ENCODE results near the gene IQCB1.
A peak's percentile ranks its signal among the peaks of the same experiment; 100 is the strongest.
"Not testable (repeated sequence)": the region's sequence is repeated elsewhere in the genome, so short reads cannot be mapped to it uniquely, and the experiment has no call there.

Gene IQCB1, protein sequence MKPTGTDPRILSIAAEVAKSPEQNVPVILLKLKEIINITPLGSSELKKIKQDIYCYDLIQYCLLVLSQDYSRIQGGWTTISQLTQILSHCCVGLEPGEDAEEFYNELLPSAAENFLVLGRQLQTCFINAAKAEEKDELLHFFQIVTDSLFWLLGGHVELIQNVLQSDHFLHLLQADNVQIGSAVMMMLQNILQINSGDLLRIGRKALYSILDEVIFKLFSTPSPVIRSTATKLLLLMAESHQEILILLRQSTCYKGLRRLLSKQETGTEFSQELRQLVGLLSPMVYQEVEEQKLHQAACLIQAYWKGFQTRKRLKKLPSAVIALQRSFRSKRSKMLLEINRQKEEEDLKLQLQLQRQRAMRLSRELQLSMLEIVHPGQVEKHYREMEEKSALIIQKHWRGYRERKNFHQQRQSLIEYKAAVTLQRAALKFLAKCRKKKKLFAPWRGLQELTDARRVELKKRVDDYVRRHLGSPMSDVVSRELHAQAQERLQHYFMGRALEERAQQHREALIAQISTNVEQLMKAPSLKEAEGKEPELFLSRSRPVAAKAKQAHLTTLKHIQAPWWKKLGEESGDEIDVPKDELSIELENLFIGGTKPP

DNA sequence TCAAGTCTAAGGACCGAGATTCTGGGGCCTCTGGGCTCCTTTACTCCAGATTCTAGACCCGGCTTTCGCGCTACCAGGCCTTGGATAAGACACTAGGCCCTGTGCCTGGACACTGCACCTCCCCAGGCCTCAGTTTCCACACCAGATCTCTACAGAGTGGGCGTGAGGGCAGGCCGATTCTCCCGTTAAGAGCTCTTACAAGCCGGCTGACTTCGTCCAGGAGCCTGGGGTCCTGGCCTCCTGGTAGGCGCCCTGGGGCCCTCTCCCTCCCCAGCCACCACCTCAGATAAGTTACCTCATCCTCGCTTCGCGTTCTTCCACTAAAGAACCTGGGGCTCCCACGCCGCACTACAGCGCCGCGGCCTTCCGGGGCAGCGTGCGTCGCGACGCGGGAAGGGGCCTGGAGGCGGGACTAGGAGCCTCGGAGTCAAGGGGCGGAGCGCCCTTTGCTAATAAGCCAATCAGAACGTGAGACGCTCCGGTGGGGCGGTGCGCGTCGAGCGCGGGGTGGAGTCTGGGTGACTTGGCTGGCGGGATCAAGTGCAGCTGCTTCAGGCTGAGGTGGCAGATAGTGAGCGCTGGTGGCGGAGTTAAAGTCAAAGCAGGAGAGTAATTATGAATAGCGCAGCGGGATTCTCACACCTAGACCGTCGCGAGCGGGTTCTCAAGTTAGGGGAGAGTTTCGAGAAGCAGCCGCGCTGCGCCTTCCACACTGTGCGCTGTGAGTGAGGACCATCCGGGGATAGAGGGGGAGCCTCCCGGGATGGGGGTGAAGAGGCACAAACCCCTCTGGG lies at the start of gene IQCB1, which contains the start of gene EAF2:
TSS of gene IQCB1 (minus strand) at position 390 of the 794 bp plus-strand sequence. CDS start 6,100 bp downstream, outside the sequence.
TSS of gene EAF2 (plus strand) at position 539 of the 794 bp plus-strand sequence. CDS start at position 616, 77 bp downstream.
- DNase-seq = peak; percentile 96

DNA sequence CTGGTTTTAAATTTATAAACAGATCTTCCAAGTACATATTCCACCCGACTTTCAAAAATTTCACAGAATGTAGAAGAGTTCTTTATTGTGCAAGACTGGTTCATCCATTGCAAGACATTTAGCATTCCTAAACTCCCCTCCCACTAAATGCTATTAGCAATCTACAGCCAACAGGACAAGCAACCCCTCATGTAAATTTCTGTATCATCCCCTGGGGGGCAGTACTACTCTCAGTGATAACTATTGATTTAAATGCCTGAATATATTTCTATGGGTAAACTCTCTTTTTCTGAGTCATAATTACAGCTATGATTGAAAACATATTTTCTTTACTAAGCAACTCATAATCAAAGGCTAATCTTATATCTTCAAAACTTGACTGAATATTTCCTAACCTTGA lies 48.6 kb upstream of the IQCB1 start:
- peak; percentile 6 for DNase-seq

DNA sequence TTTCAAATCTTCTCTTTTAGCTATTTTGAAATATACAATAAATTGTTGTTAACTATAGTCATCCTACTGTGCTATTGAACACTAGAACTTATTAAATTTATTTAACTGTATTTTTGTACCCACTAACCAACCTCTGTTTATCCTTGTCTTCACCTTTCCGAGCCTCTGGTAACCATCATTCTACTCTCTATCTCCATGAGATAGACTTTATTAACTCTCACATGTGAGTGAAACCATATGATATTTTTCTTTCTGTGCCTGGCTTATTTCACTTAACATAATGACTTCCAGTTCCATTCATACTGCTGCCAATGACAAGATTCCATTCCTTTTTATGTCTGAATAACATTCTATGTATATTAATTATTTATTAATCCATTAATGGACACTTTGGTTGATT lies 43.6 kb upstream of the IQCB1 start:
- no peak for DNase-seq

DNA sequence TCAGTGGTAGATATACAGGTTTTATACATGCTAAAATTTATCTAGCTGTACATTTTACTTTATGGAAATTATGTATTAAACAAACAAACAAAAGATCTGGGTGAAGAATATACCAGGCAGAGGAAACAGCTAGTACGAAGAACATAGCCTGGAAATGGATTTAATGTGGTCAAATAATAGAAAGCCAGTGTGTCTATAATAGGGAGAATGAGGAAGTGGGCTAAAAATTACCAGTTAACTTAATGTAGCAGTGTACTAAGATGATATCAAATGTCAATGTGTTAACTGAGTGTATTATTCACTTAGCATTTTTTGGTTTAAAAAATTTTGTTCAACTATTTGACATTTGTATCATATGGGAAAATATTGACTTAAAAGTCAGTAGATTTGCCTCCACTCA lies 36.6 kb upstream of the IQCB1 start:
- no peak for DNase-seq

DNA sequence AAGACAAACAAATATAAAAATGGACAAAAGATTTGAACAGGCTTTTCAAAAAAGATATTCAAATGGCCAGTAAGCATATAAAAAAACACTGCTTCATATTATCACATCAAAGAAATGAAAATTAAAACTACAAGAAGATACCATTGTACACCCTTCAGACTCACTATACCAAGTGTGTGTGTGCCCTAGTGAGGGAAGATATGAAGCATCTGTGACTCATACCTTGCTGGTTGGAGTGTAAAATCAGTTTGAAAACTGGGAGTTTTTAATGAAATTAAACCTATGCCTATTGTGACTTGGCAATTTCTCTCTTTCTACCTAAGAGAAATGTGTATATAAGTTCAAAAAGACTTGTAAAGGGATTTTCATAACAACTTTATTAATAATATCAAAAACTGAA lies 35.9 kb upstream of the IQCB1 start:
- no peak for DNase-seq

DNA sequence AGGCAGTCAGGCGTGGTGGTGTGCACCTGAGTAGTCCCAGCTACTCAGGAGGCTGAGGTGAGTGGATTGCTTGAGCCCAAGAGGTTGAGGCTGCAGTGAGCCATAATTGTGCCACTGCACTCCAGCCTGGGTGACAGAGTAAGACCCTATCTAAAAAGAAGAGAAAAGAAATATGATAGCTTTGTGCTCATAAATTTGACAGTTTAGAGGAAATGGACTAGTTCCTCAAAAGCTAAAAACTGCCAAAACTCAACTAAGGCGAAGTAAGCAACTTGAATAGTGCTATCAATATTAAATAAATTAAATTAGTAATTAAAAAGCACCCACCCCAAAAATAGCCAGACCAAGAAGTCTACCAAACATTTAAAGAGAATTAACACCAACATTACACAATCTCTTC lies 34.9 kb upstream of the IQCB1 start:
- no peak for DNase-seq

DNA sequence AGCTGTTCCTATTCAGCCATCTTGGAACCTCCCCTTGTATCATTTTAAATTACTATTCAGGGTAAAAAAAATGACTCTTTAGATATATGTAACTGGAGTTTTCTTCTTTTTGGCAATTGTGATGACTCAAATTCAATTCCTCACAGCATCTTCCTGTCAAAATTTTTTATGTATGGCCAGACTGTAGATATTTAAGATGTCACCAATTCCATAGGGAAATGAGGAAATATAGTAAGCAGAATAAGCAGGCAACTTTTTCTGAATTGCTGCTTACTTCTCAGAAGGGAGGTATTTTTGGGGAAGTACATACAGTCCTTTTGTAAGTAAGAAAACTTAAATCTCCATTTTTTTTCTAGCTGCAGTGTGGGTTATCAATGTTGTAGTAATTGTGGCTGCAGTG lies 28.9 kb upstream of the IQCB1 start:
- DNase-seq = no peak

DNA sequence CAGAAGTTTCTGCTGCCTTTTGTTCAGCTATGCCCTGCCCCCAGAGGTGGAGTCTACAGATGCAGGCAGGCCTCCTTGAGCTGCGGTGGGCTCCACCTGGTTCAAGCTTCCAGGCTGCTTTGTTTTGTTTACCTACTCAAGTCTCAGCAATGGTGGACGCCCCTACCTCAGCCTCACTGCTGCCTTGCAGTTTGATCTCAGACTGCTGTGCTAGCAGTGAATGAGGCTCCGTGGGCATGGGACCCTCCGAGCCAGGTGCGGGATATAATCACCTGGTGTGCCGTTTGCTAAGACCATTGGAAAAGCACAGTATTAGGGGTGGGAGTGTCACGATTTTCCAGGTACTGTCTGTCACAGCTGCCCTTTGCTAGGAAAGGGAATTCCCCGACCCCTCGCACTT lies 28.4 kb upstream of the IQCB1 start:
- not testable (repeated sequence) for DNase-seq

DNA sequence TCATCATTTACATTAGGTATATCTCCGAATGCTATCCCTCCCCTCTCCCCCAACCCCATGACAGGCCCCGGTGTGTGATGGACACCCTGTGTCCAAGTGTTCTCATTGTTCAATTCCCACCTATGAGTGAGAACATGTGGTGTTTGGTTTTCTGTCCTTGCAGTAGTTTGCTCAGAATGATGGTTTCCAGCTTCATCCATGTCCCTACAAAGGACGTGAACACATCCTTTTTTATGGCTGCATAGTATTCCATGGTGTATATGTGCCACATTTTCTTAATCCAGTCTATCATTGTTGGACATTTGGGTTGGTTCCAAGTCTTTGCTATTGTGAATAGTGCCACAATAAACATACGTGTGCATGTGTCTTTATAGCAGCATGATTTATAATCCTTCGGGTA lies 22.9 kb upstream of the IQCB1 start:
- not testable (repeated sequence) for DNase-seq

DNA sequence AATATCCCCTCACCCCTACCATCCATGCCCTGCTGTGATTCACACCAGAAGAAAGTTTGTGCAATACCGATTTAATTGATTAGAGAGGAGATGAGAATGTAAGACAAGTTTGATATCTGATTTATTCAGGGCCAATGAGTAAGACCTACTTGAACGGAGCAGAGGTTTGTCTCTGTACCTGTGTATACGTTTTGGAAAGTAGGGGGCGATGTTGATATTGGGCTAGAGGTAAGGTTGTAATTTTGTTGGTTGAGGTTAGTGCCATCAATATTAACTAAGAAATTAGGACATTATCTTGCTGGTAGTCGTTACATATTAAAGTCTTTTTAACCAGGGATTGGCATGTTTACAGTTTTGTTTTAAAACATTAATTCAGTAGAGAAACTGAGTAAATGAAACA lies 20.7 kb upstream of the IQCB1 start:
- DNase-seq = no peak

DNA sequence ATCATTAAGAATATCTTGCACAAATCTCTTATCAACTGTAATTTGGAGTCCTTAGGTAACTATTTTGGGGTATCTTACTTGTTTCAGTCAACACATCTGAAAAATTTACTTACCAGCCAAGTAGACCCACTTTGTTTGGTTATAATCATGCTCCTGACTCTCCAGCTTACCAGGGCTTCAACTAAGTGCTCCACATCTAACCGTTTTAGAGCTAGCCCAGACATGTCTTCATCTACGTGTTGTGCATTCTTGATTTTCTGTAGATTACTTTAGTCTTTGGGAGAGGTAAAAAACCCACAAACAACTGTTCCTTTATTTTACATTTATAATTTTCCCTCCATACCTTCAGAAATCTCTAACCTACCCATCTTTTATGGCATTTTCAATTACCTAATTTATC lies 17.4 kb upstream of the IQCB1 start:
- no peak for DNase-seq

DNA sequence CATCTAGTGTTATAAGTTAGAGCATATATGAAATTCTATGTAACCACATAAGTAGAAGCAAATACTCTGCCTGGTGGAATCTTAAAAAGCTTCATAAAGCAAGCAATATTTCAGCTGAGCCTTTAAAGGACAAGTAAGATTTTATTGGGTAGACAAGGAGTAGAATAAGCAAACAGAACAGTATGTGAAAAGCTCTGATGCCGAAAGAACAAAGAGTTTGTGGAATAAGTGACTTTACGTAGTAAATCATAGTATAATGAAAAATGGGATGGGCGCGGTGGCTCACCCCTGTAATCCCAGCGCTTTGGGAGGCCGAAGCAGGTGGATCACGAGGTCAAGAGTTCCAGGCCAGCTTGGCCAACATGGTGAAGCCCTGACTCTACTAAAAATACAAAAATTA lies 10.0 kb upstream of the IQCB1 start:
- no peak for DNase-seq

DNA sequence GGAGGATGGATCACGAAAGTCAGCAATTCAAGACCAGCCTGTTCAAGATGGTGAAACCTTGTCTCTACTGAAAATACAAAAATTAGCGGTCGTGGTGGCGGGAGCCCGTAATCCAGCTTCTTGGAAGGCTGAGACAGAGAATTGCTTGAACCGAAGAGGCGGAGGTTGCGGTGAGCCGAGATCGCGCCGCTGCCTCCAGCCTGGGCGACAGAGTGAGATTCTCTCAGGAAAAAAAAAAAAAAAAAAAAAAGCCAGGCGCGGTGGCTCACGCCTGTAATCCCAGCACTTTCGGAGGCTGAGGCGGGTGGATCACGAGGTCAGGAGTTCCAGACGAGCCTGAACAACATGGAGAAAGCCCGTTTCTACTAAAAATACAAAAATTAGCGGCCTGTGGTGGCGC lies 5.1 kb upstream of the IQCB1 start:
- DNase-seq = no peak

DNA sequence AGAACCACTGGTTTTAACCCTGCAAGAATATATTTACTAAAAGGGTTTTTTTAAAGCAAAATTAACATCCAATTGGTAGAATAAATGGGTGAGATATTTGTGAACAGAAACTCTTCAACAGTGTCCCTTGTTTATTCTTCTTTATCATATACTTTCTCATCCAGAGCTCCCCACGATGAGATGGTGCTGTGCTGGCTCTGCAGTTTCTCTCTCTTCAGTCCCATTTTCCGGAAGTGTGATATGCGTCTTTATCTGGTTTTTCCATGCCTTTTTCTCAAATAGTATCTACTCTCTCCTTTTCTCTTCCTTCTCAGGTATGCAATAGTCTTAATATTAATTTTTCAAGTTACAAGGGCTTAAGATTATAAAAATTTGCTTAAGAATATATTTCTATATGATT lies 1.6 kb upstream of the IQCB1 start:
- DNase-seq = no peak

DNA sequence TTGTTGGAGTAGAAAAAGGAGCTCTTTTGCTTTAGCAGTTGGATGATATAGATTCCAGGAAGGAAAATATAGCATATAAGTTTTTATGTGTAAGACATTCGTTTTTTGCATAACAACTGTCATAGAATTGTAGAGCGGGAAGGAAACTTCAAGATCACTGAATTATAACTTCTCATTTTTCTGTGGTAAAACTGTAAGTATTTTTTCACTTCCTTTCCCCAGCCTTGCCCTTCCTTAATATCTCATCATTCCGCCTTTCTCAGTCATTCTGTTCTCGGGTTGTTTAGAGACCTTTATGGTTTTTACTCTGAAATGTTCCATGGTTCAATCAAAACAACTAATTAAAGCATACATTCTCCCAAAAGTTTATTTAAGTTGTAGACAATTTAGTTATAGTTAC lies 1.2 kb upstream of the IQCB1 start:
- DNase-seq = no peak

DNA sequence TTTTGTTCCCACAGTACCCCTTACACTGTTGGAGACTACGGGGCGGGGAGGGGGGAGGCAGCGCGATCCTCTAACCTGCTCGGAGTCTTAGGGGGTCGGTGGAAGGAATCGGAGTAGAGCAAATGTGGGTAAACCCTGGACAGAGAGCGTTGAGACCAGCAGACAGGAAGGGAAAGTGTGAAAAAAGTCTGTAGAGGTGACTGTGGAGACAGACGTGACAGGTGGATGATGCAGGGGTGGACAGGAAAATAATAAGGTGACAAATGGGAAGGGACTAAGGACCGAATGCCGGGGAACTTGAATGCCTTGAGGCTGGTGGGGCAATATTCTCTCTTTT lies 573 bp upstream of the IQCB1 start:
- peak; percentile 20 for DNase-seq

DNA sequence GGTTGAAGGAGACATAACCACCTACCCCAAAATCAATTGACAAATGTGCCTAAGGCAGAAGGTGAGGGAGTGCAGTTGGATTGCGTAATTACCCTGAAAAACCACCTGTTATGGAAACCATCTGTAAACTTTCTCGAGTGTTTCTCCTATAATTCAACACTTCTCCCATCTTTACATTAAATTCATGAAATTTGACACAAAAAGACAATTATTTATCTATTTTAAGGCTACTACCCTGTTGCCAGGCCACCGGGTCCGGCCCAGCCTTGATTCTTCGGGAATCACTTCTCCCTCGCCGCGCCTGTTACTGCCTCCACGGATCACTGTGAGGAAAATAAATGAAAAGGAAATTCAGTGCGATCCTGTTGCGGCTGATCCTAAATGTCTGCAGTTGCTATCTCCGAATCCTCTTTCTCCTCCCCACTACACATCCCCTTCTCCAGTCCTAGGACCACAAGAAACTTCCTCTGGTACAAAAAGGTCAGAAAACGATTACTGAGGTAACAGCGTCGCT lies 646 bp downstream of the IQCB1 start:
- DNase-seq = peak; percentile 10

DNA sequence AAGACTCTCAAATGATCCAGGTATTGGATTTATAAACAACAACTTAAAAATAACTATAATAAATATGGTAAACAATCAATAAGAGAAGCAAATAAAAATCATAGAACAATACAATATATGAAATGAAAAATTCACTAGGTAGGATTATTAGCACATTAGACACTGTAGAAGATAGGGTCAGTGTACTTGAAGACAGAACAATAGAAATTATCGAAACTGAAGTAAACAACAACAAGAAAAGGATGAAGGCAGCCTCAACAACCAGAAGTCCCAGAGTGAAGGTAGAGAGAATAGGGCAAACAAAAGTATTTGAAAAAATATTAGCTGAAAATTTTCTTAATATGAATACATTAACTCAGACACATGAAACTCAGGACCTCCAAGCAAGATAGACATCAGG lies 11.9 kb downstream of the IQCB1 start:
- no peak for DNase-seq

DNA sequence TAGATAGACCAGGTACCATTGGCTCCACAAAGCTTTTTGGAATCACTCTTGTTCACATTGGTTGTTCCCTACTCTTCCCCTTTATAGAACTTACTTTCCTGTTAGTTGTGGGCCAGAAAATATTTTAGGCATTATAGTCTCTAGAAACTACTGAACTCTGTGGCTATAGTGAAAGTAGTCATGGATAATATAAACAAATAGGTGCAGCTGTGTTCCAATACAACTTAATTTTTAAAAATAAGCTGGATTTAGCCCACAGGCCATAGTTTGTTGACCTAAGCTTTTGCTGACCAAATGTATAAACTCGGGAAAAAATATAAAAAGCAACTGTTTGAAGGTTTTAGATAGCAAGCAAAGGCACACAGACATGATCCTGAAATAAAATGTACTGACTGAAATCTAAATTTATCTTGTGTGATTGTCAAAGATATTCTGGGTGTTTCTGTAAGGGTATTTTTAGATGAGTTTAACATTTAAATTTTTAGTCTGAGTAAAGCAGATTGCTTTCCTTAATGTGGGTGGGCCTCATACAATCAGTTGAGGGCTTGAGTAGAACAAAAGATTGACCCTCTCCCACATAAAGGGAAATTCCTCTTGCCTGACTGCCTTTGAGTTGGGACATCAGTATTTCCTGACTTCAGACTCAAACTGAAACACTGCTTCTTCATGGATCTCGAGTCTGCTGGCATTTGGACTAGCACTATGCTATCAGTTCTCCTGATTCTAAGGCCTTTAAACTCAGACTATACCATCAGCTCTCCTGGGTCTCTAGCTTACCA lies 13.2 kb downstream of the IQCB1 start:
- DNase-seq = no peak

DNA sequence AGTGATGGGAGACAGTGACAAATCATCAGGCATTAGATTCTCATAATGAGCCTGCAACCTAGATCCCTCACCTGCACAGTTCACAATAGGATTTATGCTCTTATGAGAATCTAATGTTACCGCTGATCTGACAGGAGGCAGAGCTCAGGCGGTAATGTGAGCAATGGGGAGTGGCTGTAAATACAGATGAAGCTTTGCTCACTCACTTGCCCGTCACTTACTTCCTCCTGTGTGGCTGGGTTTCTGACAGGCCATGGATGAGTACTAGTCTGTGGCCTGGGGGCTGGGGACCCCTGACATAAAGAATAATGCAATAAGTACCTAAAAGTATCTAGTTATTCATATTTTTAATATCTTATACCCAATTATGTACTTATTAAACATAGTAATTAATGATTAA lies 15.6 kb downstream of the IQCB1 start:
- DNase-seq = no peak

DNA sequence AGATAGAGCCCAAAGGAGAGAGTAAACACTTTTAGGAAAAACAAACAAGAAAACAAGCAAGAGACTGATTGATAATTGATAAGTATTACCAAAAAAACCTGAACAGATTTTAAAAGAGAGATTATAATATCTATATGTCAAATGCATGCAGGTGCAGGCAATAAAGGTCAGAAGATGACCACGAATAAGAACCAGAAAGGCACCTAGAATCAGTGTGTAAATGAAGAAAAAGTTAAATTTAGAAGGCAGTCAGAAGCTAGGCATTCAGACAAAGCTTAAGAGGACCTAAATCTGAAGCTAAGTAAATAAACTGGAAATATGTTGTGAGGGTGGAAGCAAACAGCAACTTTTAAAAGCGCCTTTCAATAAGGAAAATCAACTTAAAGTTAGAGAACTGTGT lies 16.3 kb downstream of the IQCB1 start:
- no peak for DNase-seq

DNA sequence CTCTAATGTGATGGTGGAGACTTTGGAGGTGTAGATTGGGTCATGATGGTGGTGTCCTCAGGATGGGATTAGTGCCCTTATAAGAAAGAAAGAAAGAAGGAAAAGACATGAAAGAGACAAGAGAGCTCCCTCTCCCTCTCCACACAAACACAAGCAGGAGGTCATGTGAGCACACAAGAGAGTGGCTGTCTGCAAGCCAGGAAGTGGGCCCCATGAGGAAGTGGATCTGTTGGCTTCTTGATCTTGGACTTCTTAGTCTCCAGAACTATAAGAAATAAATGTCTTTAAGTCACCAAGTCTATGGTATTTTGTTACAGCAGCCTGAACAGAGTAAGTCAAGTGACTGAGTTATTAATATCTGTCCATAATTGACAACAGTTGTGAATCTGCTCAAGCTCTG lies 17.1 kb downstream of the IQCB1 start:
- DNase-seq = no peak

DNA sequence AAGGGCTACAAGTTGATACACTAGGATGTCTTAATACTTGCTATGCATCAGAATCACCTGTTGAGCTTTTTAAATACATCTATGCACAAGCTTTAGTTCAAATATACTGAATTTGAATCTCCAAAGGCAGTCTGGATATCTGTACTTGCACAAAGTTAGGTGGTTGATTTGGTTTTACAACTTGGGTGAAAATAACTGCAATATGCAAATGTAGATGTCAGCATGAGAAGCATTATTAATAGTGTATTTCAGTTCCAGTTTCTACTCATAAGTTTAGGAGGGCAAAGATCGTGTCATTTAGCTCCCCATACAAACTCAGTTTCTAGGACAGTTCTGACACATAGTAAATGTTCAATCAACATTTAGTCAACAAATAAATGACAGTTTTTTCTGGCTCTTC lies 25.6 kb downstream of the IQCB1 start:
- DNase-seq = no peak
